Measurements from ENCODE around the gene CCDC60.

DNA sequence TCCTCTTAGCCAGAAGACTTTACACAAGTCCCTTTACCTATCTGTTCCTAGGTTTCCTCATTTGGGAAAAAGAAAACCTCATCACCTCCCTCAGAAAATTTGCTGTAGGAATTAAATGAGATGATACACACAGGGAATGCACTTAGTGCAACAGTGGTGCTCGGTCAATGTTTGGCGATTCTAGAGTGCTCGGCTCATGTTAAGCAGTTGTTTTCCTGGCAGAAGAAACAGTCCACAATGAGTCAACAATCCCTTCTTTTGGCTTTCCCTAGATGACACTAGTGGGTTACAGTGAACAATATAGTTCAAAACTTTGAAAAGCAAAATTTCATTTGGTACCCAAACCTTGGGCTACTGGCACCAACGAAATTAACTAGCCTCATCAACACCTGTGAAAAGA, 255.1 kb downstream of the CCDC60 start:
- TF ChIP-seq ZNF777 (CRISPR knock-in tag; IDR thresholded peaks at IDR 0.05) (no peak), ELK4 (CRISPR knock-in tag; IDR thresholded peaks at IDR 0.05; ENCODE audit: borderline replicate concordance) (no peak), ZNF225 (CRISPR knock-in tag; IDR thresholded peaks at IDR 0.05) (no peak), NFYB (CRISPR knock-in tag; IDR thresholded peaks at IDR 0.05) (no peak)
- TF ChIP-seq, protein P1, sequence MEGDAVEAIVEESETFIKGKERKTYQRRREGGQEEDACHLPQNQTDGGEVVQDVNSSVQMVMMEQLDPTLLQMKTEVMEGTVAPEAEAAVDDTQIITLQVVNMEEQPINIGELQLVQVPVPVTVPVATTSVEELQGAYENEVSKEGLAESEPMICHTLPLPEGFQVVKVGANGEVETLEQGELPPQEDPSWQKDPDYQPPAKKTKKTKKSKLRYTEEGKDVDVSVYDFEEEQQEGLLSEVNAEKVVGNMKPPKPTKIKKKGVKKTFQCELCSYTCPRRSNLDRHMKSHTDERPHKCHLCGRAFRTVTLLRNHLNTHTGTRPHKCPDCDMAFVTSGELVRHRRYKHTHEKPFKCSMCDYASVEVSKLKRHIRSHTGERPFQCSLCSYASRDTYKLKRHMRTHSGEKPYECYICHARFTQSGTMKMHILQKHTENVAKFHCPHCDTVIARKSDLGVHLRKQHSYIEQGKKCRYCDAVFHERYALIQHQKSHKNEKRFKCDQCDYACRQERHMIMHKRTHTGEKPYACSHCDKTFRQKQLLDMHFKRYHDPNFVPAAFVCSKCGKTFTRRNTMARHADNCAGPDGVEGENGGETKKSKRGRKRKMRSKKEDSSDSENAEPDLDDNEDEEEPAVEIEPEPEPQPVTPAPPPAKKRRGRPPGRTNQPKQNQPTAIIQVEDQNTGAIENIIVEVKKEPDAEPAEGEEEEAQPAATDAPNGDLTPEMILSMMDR (CRISPR knock-in tag; IDR thresholded peaks at IDR 0.05) = no peak
